ENCODE results near the gene ZSCAN20.

ZSCAN20 gene

GRCh38 chr1:33472269-33472980 is at the start of gene ZSCAN20:
Gene ZSCAN20, plus strand, starts transcription at chr1:33472645. Its CDS starts 6,644 bp downstream, at chr1:33479289.
- DNase-seq (ENCODE audit: low read depth) = peak; percentile 99

GRCh38 chr1:33424205-33424604 is 48.2 kb upstream of the ZSCAN20 start:
- DNase-seq (ENCODE audit: low read depth) = peak; percentile 68

- peak; percentile 70 for DNase-seq (ENCODE audit: low read depth)
Observed at GRCh38 chr1:33424610-33425009, 47.8 kb upstream of the ZSCAN20 start.

- no peak for DNase-seq (ENCODE audit: low read depth)
Observed at GRCh38 chr1:33425900-33426299, 46.5 kb upstream of the ZSCAN20 start.

- no peak for DNase-seq (ENCODE audit: low read depth)
Observed at GRCh38 chr1:33426916-33427315, 45.5 kb upstream of the ZSCAN20 start.

- DNase-seq (ENCODE audit: low read depth) = no peak
Observed at GRCh38 chr1:33428661-33429060, 43.8 kb upstream of the ZSCAN20 start.

GRCh38 chr1:33429332-33429731 is 43.1 kb upstream of the ZSCAN20 start:
- no peak for DNase-seq (ENCODE audit: low read depth)

- peak; percentile 38 for DNase-seq (ENCODE audit: low read depth)
Observed at GRCh38 chr1:33429856-33430691, 42.4 kb upstream of the ZSCAN20 start.

- peak; percentile 97 for DNase-seq (ENCODE audit: low read depth)
Observed at GRCh38 chr1:33430692-33431593, 41.5 kb upstream of the ZSCAN20 start, which contains the start of gene PHC2. Gene PHC2, minus strand, starts transcription at chr1:33431095. Its CDS starts 55,556 bp downstream, at chr1:33375539.

- peak; percentile 97 for DNase-seq (ENCODE audit: low read depth)
Observed at GRCh38 chr1:33433509-33434362, 38.7 kb upstream of the ZSCAN20 start.

- DNase-seq (ENCODE audit: low read depth) = no peak
Observed at GRCh38 chr1:33434363-33434750, 38.1 kb upstream of the ZSCAN20 start.

- peak; percentile 60 for DNase-seq (ENCODE audit: low read depth)
Observed at GRCh38 chr1:33435096-33435820, 37.2 kb upstream of the ZSCAN20 start.

GRCh38 chr1:33436557-33437285 is 35.7 kb upstream of the ZSCAN20 start:
- DNase-seq (ENCODE audit: low read depth) = no peak

GRCh38 chr1:33438364-33439160 is 33.9 kb upstream of the ZSCAN20 start:
- no peak for DNase-seq (ENCODE audit: low read depth)

GRCh38 chr1:33439662-33440061 is 32.8 kb upstream of the ZSCAN20 start:
- no peak for DNase-seq (ENCODE audit: low read depth)

- DNase-seq (ENCODE audit: low read depth) = no peak
Observed at GRCh38 chr1:33441088-33441745, 31.2 kb upstream of the ZSCAN20 start.

GRCh38 chr1:33442141-33442540 is 30.3 kb upstream of the ZSCAN20 start:
- peak; percentile 39 for DNase-seq (ENCODE audit: low read depth)

- DNase-seq (ENCODE audit: low read depth) = peak; percentile 45
Observed at GRCh38 chr1:33443080-33443704, 29.3 kb upstream of the ZSCAN20 start.

Measured in iris pigment epithelial cell (primary cell).